RWPE2 (cell line): Measurements from ENCODE around the gene USP6.
"Not testable (repeated sequence)": the region's sequence is repeated elsewhere in the genome, so short reads cannot be mapped to it uniquely, and the experiment has no call there.

Source experiments
- ATAC-seq: fragments of 200-7000 bp; cut with Tn5 transposase; 3 replicates; pipeline ENCODE4 v1.9.1; 2021; ENCODE audit warnings: low read depth
- DNase-seq: peaks from one replicate; pipeline ENCODE4 v3.0.0-alpha.2; 2020; ENCODE audit warnings: low spot score
- H3K27ac ChIP-seq: fragments of 450-650 bp; 2 replicates; pipeline ENCODE4 v1.5.1; 2017; ENCODE audit warnings: mild to moderate bottlenecking; ENCODE audit not compliant: poor library complexity, severe bottlenecking
- H3K27me3 ChIP-seq: fragments of 250-450 bp; sonication (Bioruptor Pico); 2 replicates; pipeline ENCODE4 v1.5.1; 2021; ENCODE audit warnings: mild to moderate bottlenecking, moderate library complexity; ENCODE audit not compliant: insufficient read depth, poor library complexity, severe bottlenecking
- H3K36me3 ChIP-seq: fragments of 250-450 bp; sonication (Bioruptor Pico); 2 replicates; pipeline ENCODE4 v1.5.1; 2020; ENCODE audit warnings: low read depth, mild to moderate bottlenecking, moderate library complexity
- H3K4me1 ChIP-seq: fragments of 250-450 bp; sonication (Bioruptor Pico); 2 replicates; pipeline ENCODE4 v1.5.1; 2021; ENCODE audit warnings: mild to moderate bottlenecking, moderate library complexity; ENCODE audit not compliant: insufficient read depth, poor library complexity, severe bottlenecking
- H3K4me3 ChIP-seq: fragments of 250-450 bp; sonication (Bioruptor Pico); 2 replicates; pipeline ENCODE4 v1.5.1; 2021; ENCODE audit warnings: mild to moderate bottlenecking, moderate library complexity; ENCODE audit not compliant: severe bottlenecking
- H3K9me3 ChIP-seq: fragments of 250-450 bp; sonication (Bioruptor Pico); 2 replicates; pipeline ENCODE4 v1.5.1; 2021; ENCODE audit warnings: mild to moderate bottlenecking, moderate library complexity; ENCODE audit not compliant: severe bottlenecking
- CTCF ChIP-seq: fragments of 450-650 bp; IDR thresholded peaks from one replicate; pipeline ENCODE4 v1.5.1; 2017; ENCODE audit warnings: mild to moderate bottlenecking, moderate library complexity; ENCODE audit not compliant: poor library complexity, severe bottlenecking

Gene USP6

GRCh38 chr17:5219536-5219935, 103.7 kb downstream of the USP6 start:
- no peak for TF ChIP-seq CTCF
- DNase-seq (no peak), ATAC-seq (no peak)
- Histone ChIP-seq H3K27me3 (no peaks in the 10 kb centered on the region), H3K4me1 (no peaks in the 10 kb centered on the region), H3K9me3 (no peaks in the 10 kb centered on the region), H3K27ac (no peak overlapping the region), H3K36me3 (no peaks in the 10 kb centered on the region), H3K4me3 (no peak overlapping the region)

- Histone ChIP-seq H3K36me3 (no peaks in the 10 kb centered on the region), H3K9me3 (no peaks in the 10 kb centered on the region), H3K27me3 (no peaks in the 10 kb centered on the region), H3K27ac (no peak overlapping the region), H3K4me3 (no peak overlapping the region), H3K4me1 (no peaks in the 10 kb centered on the region)
- no peak for ATAC-seq
- no peak for TF ChIP-seq CTCF
- DNase-seq = no peak
Measured at GRCh38 chr17:5220074-5220473, 104.2 kb downstream of the USP6 start.

GRCh38 chr17:5221912-5222311, 106.1 kb downstream of the USP6 start:
- not testable (repeated sequence) for H3K4me3 ChIP-seq, H3K27ac ChIP-seq, H3K27me3 ChIP-seq, H3K4me1 ChIP-seq, ATAC-seq, DNase-seq, H3K9me3 ChIP-seq, H3K36me3 ChIP-seq
